GM18499 (cell line): ENCODE results near the gene IL17D.
"Not testable (repeated sequence)": the region's sequence is repeated elsewhere in the genome, so short reads cannot be mapped to it uniquely, and the experiment has no call there.

Experiments
- ATAC-seq: cut with Tn5 transposase; IDR thresholded peaks from one replicate; pipeline ENCODE4 v1.9.1; 2021; ENCODE audit warnings: moderate number of reproducible peaks; ENCODE audit not compliant: insufficient read depth, unreplicated experiment

The IL17D gene, protein sequence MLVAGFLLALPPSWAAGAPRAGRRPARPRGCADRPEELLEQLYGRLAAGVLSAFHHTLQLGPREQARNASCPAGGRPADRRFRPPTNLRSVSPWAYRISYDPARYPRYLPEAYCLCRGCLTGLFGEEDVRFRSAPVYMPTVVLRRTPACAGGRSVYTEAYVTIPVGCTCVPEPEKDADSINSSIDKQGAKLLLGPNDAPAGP

DNA sequence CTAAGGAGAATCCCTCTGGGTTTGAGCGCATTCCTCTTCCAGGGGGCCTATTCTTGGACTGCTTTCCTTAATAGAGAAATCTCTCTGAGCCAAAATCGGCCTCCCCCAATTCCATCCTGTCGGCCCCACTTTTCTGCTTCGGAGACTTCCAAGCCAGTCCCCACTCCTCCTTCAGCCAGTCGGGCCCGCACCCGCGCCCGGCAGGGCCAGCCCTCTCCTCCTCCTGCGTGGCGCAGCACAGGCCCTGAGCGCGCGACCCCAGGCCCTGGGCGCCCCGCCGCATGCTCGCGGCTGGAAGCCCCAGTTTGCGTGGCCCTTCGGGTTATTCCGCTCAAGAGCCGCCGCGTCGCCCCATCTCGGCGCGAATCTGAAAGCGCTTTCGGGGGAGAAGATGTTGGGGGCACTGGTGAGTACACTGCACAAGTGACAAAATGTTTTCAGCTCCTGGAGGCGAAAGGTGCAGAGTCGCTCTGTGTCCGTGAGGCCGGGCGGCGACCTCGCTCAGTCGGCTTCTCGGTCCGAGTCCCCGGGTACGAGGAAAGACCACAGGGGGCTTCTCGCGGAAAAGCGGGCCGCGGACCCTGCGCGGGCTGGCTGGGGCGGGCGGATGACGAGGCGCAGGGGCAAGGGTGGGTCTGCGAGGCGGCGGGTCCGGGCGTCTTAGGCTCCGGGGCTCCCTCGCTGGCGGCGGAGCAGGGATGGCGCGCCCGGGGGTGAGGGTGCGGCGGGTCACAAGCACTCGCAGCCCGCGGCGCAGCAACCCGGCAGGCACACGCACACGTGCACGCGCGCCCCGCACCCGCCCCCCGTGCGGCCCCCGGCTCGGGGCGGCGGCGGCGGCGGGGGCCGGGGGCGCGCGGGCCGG lies at the start of gene IL17D:
IL17D (plus strand) TSS at position 785 of the 865 bp plus-strand sequence. CDS start 303 bp downstream, outside the sequence.
- no peak for ATAC-seq

- ATAC-seq = no peak
Measured at GRCh38 chr13:20654156-20654555, 49.3 kb upstream of the IL17D start.

GRCh38 chr13:20658451-20659040 lies 45.0 kb upstream of the IL17D start:
- ATAC-seq = no peak

DNA sequence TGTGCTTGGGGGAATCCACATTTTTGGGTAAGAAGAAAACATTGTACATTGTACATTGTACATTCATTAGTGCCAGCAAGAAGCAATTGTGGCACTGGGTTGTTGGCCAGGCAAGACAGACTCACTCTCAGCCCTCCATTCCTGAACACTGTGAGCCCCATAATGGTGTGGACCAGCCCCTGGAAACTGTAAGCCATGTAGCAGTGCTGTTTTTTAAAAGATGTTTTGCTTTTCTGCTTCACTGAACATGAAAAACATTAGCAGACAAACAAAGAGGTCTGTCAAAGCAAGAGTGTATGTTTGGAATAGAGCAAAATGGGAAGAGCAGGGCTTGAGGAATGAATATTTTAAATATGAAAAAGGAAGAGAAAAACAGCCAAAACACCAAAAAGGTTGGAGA lies 39.1 kb upstream of the IL17D start:
- no peak for ATAC-seq

- ATAC-seq = no peak
Measured at GRCh38 chr13:20666948-20667347, 36.6 kb upstream of the IL17D start.

- no peak for ATAC-seq
Measured at GRCh38 chr13:20667857-20668437, 35.6 kb upstream of the IL17D start.

DNA sequence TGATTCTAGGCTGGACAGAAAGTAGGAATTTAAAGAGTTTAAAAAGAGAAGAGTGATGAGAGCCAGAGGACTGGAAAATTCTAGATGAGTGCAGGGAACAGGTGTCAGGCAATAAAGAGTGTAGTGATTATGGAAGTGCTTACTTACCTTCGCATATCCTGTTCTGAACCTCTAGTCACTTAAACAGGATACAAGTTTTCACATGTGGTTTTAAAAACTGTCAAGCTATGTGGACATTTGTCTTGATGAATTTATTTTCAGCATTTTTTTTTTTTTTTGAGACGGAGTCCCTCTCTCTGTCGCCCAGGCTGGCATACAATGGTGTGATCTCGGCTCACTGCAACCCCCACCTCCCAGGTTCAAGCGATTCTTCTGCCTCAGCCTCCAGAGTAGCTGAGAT lies 34.3 kb upstream of the IL17D start:
- no peak for ATAC-seq

DNA sequence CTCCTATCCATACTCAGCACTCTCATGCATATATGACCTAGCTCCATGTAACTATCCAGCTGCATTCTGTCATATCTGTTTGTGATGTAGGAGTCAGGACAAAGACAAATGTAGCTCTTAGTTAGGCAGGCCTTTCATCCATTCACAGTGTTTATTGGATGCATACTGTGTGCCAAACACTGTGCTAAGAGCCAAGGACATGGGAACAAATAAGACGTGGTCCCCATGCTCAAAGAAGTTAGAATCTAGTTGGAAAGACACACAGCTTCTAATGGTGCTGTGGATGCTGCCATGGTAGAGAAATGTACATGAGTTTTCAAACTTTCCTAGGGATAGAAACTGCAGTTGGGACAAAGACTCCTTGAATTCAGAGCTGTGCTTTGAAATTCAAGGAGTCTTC lies 31.7 kb upstream of the IL17D start:
- ATAC-seq = no peak

GRCh38 chr13:20672772-20673171 lies 30.7 kb upstream of the IL17D start:
- ATAC-seq = no peak

- no peak for ATAC-seq
Measured at GRCh38 chr13:20673715-20674114, 29.8 kb upstream of the IL17D start.

- ATAC-seq = no peak
Measured at GRCh38 chr13:20676213-20676612, 27.3 kb upstream of the IL17D start.

DNA sequence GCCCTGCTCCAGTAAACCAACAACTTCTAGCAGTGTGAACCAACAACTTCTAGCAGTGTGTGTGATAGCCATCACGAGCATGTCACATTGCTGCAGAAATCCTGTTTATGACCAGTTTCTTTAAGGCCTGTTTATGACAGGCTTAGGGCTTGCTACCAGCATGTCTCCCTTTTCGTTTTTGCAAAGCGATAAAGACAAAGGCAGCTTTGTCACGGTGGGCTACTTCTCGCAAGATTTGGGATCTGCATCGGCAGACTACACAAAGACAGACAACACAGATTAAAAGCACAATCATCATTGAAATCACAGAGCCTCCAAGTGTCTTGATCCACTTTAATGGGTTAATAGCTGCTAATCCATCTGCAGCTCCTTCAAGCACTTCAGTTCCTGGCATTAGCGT lies 24.9 kb upstream of the IL17D start:
- not testable (repeated sequence) for ATAC-seq

DNA sequence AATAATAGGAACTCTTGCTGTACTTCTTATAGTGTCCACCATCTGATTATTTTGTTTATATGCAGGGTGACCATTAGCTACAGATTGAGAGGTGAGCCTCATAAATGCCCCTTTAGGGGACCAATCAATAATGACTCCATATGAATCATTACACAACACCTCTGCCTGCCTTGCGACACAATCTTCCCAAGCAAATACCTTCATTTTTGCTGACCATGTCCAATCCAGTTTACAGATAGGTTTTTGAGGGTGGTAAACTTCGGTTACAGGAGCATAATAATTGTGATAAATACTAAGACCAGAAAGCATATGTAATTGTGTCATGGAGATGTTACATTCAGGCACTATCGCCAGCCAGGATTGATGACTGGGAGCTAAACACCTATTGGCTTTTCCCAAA lies 23.6 kb upstream of the IL17D start:
- ATAC-seq = no peak

DNA sequence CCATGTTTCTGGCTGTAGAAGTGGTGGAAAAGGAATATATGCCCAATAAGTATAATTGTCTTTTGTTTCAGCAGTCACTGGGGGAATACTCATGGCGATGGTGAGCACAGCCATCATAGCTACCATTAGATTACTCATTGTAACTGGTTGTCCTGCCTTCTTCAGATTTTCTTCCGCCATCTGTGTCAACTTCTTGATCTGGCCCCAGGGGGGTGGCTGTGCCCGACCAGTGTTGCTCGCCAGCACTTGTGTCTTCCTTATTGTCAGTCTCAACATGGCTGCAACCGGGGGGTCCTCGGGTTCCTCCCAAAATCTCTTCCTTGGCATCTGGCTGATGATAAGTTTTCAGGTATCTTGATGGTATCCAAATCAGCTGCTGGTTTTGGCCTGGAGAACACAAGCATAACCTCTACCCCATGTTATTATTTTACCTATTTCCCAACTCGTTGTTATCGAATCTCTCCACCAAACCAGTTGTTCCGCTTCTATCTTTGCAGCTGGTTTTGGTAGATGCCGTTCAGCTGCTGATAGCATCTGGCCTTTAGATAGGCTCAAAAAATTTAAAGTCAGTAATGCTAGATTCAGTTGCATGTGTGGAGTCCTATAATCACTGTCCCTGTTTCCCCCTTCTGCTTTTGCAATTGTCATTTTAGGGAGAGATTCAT lies 23.0 kb upstream of the IL17D start:
- ATAC-seq = no peak

DNA sequence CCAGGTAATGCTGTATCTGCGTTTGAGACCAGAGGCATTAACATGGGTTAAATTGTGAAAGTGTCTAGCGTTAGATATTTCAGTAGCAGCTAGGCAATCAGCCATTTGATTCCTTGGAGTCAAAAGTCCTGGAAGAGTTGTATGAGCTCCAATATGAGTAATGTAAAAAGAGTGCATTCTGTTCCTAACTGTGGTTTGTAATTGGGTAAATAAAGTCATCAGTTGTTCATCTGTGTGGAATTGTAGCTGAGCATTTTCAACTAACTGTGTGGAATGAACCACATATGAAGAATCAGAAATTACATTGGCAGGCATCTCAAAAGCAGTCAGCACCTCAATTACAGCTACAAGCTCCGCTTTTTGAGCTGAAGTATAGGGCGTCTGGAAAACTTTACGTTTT lies 22.0 kb upstream of the IL17D start:
- ATAC-seq = not testable (repeated sequence)

- ATAC-seq = no peak
Measured at GRCh38 chr13:20682061-20682460, 21.4 kb upstream of the IL17D start.

GRCh38 chr13:20684041-20684440 lies 19.5 kb upstream of the IL17D start:
- no peak for ATAC-seq

DNA sequence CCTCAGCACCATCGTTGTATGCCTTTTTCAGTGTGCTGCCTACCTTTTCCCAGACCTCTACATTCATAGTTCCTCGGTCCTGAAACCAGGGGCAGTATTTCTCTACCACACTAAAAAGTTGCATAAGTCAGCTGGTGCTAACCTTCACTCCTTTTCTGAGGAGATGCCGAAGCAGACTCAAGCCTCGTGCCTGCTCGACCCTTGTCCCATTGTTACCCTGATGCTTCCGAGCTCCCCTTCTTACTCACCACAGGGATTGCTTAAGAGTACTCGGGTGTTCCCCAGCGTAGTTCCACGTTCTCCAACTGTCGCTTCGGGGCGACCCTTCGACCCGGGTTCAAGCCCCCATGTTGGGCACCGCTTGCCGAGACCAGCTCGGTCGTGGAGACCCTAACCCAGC lies 19.0 kb upstream of the IL17D start:
- no peak for ATAC-seq

- no peak for ATAC-seq
Measured at GRCh38 chr13:20685092-20685491, 18.4 kb upstream of the IL17D start.

DNA sequence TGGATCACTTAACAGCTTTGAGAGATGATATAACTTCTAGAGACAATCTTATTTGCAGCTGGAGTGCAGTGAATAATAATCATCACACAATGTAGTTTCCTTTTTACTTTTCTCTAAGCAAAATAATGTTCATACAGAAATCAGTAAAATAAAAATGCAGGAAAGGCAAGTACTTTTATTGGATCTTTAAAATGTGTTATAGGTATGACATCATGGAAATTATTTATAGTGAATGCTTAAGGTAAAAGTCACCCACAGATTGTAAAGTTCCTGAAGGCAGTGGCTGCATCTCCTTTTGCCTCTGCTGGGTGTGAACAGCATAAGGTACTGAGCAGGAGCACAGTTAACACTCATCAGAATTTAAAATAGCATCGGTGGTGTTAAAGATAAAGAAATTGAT lies 17.3 kb upstream of the IL17D start:
- no peak for ATAC-seq
